ENCODE data around the gene SPACA4. TPM values are rescaled to one million over a fixed set of nuclear protein-coding genes. Genes with fewer than 3 reads are reported as not detected.

The SPACA4 gene
- total RNA-seq, 1 experiment from 2014 or later: not detected

DNA sequence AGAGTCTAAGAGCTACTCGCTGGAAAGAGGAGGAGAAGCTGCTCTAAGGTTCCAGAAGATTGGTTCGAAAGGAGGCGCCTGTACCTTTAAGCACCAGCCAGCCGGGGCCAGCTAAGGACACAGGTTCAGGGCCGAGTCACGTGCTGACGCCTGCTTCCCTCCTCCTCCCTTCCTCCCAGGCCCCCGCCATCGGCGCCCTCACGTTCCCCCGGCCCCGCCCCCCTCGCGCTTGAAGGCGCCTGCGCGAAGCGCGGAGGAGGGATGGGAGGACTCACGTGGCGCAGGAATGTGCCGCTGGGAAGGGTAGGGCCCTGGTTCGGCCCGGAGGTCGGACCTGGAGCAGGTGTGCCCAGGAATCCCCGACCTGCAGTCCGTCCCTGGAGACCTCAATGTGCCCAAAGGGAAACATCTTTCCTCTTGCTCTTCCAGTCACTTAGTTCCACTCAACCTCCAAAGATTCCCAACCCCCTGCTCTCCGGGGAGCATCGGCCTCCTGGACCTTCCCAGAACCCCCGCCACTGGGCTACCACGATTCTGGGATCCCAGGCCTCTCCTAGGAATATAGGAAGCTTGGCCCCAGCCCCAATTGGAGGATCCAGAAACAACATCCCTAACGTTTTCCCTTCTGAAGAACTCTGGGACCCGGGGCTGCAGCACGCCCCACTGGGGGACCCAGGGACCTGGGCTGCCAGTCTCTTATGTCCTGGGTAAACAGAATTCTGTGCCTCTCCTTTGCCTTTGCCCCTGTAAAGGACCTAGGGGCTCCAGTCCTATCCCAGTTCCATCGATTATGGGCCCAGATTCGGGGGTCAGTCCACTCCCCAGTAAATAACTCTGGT is 28.1 kb downstream of the SPACA4 start:
- BruUV-seq (replicated peaks): TSS peak; percentile 84
- ChIA-PET POLR2A (ENCODE audit: unreplicated experiment) (interaction anchor here (0.6 kb wide), 1 partner anchor 1596 kb away, joined by 3 read pairs; no protein-coding TSS in a partner anchor), CTCF (no interaction called here)
- TF ChIP-seq CTCF (conservative IDR thresholded peaks at IDR 0.05): no peak
- TF ChIP-seq EZH2 (IDR thresholded peaks at IDR 0.05; ENCODE audit: low read depth): no peak
- H2AFZ ChIP-seq: peak overlapping the region; percentile 46; the same call in 1 of the 2 replicates
- peaks cover 11% of the 10 kb centered on the region for H3K79me2 ChIP-seq (ENCODE audit: low read depth)
- peak overlapping the region; percentile 74 for H3K4me3 ChIP-seq
- no peaks in the 10 kb centered on the region for H3K27me3 ChIP-seq (ENCODE audit: insufficient read depth, low read depth)
- H3K27ac ChIP-seq: peak overlapping the region; percentile 85
- peak; percentile 87 to 97 for DNase-seq
- peak overlapping the region; percentile 83 for H3K4me2 ChIP-seq
- H3K36me3 ChIP-seq (ENCODE audit: low read depth): no peaks in the 10 kb centered on the region; the same call in 1 of the 2 replicates
- H3K9me2 ChIP-seq (ENCODE audit: insufficient read depth): no peaks in the 10 kb centered on the region
- intact Hi-C loops (cut with micrococcal nuclease; ENCODE audit: unreplicated experiment): loop anchor here (5.0 kb wide), 2 partner anchors 103 to 132 kb away; no protein-coding TSS in a partner anchor
- H3K4me1 ChIP-seq (replicated peaks; ENCODE audit: insufficient read depth): peaks cover 31% of the 10 kb centered on the region
- no peaks in the 10 kb centered on the region for H4K20me1 ChIP-seq (ENCODE audit: insufficient read depth)
- peaks cover 56% of the 10 kb centered on the region for H3F3A ChIP-seq (ENCODE audit: insufficient read depth, low read depth)
- no peaks in the 10 kb centered on the region for H3K9me3 ChIP-seq (ENCODE audit: insufficient read depth, low read depth)

DNA sequence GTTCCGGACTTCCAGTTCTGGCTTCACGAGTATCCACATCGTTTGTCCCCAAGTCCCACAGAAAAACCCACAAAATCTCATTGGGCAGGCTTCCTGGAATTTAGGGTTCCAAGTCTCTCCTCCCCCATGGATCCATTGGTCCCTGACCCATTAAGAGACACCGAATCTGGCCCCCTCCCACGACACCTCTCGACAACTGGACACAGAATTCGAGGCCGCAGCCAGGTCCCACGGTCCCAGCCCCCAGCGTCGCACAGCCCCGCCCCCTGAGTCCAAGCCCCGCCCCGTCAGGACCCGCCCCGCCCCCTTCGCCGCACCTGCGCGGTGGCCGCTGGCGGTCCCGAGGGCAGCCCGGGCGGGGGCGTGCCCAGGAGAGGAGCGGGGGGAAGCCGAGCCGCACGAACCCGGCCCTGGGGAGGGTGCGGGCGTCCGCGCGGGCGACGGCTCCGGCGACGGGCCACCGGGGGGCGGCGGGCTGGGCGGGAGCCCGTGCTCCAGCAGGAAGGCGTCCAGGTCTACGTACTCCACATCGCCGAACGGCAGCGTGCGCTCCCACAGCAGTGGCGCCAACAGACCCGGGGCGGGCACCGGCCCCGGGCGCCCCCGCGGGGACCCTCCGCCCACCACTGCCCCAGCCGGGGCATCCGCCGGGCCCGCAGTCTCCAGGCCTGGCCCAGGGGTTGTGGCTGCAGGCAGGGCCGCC is 28.9 kb downstream of the SPACA4 start:
- ChIA-PET POLR2A (ENCODE audit: unreplicated experiment) (no interaction called here), CTCF (no interaction called here)
- peak overlapping the region; percentile 74 for H3K4me3 ChIP-seq
- no peak for TF ChIP-seq CTCF (conservative IDR thresholded peaks at IDR 0.05)
- no peak for TF ChIP-seq EZH2 (IDR thresholded peaks at IDR 0.05; ENCODE audit: low read depth)
- H3K79me2 ChIP-seq (ENCODE audit: low read depth): peaks cover 11% of the 10 kb centered on the region
- DNase-seq: peak; percentile 51 to 78
- peaks cover 31% of the 10 kb centered on the region for H3K4me1 ChIP-seq (replicated peaks; ENCODE audit: insufficient read depth)
- H3K36me3 ChIP-seq (ENCODE audit: low read depth): no peaks in the 10 kb centered on the region; the same call in 1 of the 2 replicates
- no TSS peak for BruUV-seq (replicated peaks)
- intact Hi-C loops (cut with micrococcal nuclease; ENCODE audit: unreplicated experiment): loop anchor here (5.0 kb wide), 2 partner anchors 102 to 133 kb away; no protein-coding TSS in a partner anchor
- peak overlapping the region; percentile 85 for H3K27ac ChIP-seq
- H3K27me3 ChIP-seq (ENCODE audit: insufficient read depth, low read depth): no peaks in the 10 kb centered on the region
- no peaks in the 10 kb centered on the region for H3K9me3 ChIP-seq (ENCODE audit: insufficient read depth, low read depth)
- no peaks in the 10 kb centered on the region for H4K20me1 ChIP-seq (ENCODE audit: insufficient read depth)
- H3K4me2 ChIP-seq: peak overlapping the region; percentile 83
- H3F3A ChIP-seq (ENCODE audit: insufficient read depth, low read depth): peaks cover 49% of the 10 kb centered on the region
- no peaks in the 10 kb centered on the region for H3K9me2 ChIP-seq (ENCODE audit: insufficient read depth)
- peak overlapping the region; percentile 78 for H2AFZ ChIP-seq
